Tibial nerve (tissue), 4 donors: ENCODE results near the gene CDK6. TPM values are rescaled to one million over a fixed set of nuclear protein-coding genes. Genes with fewer than 3 reads are reported as not detected.

Experiments used
- DNase-seq, 2 donors: peaks; one replicate each; pipeline ENCODE4 v3.0.0-alpha.2; 2019; ENCODE audit warnings: low spot score in 2 of 2
- H3K27ac ChIP-seq, 4 donors: fragments of 200-600 bp; sonication (generic) in 3 of 4; one replicate each; pipeline ENCODE4 v1.5.1; 2017 to 2019; ENCODE audit warnings: mild to moderate bottlenecking in 1 of 4
- H3K27me3 ChIP-seq, 2 donors: fragments of 200-600 bp; sonication (generic) in 1 of 2; one replicate each; pipeline versions ENCODE4 v1.5.1 to v1.6.0; 2017 to 2019
- H3K36me3 ChIP-seq, 3 donors: fragments of 200-600 bp; sonication (generic); one replicate each; pipeline ENCODE4 v1.5.1; 2018 to 2019
- H3K4me1 ChIP-seq, 4 donors: fragments of 200-600 bp; sonication (generic) in 3 of 4; one replicate each; pipeline ENCODE4 v1.5.1; 2017 to 2019
- H3K4me3 ChIP-seq, 4 donors: fragments of 200-600 bp; sonication (generic) in 3 of 4; one replicate each; pipeline ENCODE4 v1.5.1; 2017 to 2019; ENCODE audit warnings: mild to moderate bottlenecking in 1 of 4, moderate library complexity in 1 of 4
- H3K9me3 ChIP-seq, 4 donors: fragments of 200-600 bp; sonication (generic) in 3 of 4; one replicate each; pipeline ENCODE4 v1.5.1; 2017 to 2019
- EP300 ChIP-seq, 2 donors: sonication (generic); formaldehyde crosslinking; IDR thresholded peaks; one replicate each; pipeline ENCODE4 v1.6.1; 2017; ENCODE audit warnings: antibody characterized with exemption in 2 of 2, mild to moderate bottlenecking in 1 of 2
- POLR2A ChIP-seq, 2 donors: fragments of 450-650 bp; IDR thresholded peaks; one replicate each; pipeline ENCODE4 v1.6.1; 2017; ENCODE audit warnings: antibody characterized with exemption in 2 of 2, mild to moderate bottlenecking in 2 of 2, moderate library complexity in 2 of 2
- WGBS, 2 donors: methylation state at CpG; one replicate each; pipeline ENCODE4 v1.1.5; 2018; 5-methylcytosine and 5-hydroxymethylcytosine counted together
- total RNA-seq, 4 donors: library from RNA; depleted of rRNA; stranded (reverse); fragments of >200 nt; gene quantifications; one replicate each; pipeline ENCODE4 v1.1.0, GENCODE V29; 2016
- TF ChIP-seq, protein P1 (sequence below), 5 experiments: fragments of 200-600 bp in 3 of 5; fragments of 450-650 bp in 2 of 5; sonication (generic) in 3 of 5; IDR thresholded peaks; one replicate each; pipeline ENCODE4 v1.5.1; 2016 to 2019; ENCODE audit warnings: antibody characterized with exemption in 5 of 5, mild to moderate bottlenecking in 3 of 5, moderate library complexity in 2 of 5

Gene CDK6
- total RNA-seq, 4 donors from 2014 or later: 14.4 to 45.4 (median 26.6) TPM

DNA sequence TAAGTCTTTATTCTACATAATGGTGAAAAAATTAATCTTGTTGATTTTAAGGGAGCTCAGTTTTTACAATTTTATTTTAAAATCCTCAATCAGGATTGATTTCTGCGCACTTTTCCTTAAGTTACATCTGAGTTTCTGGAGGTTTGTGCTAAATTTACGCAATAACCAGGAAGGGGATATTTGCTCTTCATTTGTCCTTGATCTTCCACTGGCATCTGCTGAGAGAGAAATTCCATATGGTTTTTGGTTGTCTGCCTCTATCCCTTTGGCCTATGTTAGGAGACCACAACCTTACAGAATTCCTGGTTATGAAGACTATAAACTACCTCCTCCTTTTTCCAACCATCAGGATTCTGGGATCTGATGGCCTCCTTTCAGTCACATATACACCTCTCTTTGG lies 20.1 kb upstream of the CDK6 start:
- TF ChIP-seq, protein P1, sequence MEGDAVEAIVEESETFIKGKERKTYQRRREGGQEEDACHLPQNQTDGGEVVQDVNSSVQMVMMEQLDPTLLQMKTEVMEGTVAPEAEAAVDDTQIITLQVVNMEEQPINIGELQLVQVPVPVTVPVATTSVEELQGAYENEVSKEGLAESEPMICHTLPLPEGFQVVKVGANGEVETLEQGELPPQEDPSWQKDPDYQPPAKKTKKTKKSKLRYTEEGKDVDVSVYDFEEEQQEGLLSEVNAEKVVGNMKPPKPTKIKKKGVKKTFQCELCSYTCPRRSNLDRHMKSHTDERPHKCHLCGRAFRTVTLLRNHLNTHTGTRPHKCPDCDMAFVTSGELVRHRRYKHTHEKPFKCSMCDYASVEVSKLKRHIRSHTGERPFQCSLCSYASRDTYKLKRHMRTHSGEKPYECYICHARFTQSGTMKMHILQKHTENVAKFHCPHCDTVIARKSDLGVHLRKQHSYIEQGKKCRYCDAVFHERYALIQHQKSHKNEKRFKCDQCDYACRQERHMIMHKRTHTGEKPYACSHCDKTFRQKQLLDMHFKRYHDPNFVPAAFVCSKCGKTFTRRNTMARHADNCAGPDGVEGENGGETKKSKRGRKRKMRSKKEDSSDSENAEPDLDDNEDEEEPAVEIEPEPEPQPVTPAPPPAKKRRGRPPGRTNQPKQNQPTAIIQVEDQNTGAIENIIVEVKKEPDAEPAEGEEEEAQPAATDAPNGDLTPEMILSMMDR (IDR thresholded peaks at IDR 0.05): no peak
- no peak for TF ChIP-seq POLR2A (IDR thresholded peaks at IDR 0.05)
- TF ChIP-seq EP300 (IDR thresholded peaks at IDR 0.05): no peak
- WGBS, 2 donors: 89 to 97% methylated on average over 2 of the region's 2 CpGs

DNA sequence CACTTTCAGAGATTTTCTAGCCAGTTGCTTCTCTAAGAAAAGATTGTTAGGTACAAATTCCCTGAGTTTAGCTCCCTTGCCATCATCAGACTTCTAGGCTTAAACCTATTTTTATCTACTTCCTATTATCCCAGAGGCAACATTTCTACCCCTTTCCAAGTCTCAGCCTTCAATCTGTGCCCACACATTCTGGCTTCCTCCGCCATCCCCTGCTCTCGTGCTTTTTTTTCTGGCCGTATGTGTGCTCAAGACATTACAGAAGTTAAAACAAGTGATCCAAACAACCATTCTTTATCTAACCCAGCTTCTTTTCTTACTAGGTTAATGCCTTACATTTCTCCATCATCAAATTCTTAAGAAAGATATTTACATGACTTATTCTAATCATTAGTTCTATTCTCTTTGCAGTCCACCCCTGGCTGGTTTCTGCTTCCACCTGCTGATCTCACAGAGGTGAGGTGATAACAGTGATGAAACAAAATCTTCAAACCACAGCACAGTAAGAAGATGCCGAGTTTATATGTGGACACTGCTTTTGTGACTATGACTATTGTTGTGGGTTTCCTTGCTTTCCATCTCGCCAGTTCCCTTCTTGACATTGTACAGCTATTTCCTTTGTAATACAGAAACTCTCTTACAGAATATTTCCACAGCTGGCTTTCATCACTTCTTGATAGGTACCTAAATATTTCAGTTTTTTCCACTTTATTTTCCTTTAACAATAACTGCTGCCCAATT lies 18.3 kb upstream of the CDK6 start:
- no peak for DNase-seq
- Histone ChIP-seq H3K4me3 (no peak overlapping the region), H3K27ac (no peak overlapping the region), H3K36me3 (no peaks in the 10 kb centered on the region), H3K9me3 (no peaks in the 10 kb centered on the region), H3K4me1 (no peaks in the 10 kb centered on the region), H3K27me3 (no peaks in the 10 kb centered on the region)
- TF ChIP-seq POLR2A (IDR thresholded peaks at IDR 0.05) (no peak), EP300 (IDR thresholded peaks at IDR 0.05) (no peak)
- TF ChIP-seq, protein P1 (IDR thresholded peaks at IDR 0.05): no peak
- 45 to 48% methylated on average over 5 of the region's 5 CpGs for WGBS, 2 donors

More for the DNA sequence above, 20.1 kb upstream of the CDK6 start:
- Histone ChIP-seq H3K4me1 (no peaks in the 10 kb centered on the region), H3K4me3 (no peak overlapping the region), H3K27ac (no peak overlapping the region), H3K36me3 (no peaks in the 10 kb centered on the region), H3K9me3 (no peaks in the 10 kb centered on the region), H3K27me3 (no peaks in the 10 kb centered on the region)
- DNase-seq: no peak

DNA sequence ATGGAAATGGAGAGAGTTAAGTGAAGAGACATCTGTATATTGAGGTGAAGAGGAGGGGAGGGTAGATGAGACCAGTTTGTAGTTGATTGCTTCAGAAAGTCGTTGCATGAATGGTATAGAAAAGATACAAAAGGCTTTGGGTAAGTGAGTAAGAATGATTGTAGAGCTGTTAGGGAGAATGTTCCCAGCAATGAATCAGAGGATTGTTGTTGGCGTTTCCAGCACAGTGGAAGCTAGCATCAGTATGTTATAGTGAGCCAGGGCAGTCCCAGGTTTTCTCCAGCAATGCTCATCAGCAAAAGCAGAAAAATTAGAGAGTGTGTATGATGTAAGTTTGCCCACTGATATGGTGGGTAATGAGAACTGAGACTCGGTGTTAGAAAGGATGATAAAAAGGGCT lies 15.4 kb upstream of the CDK6 start:
- DNase-seq: no peak
- WGBS, 2 donors: 56 to 68% methylated on average over 3 of the region's 3 CpGs

DNA sequence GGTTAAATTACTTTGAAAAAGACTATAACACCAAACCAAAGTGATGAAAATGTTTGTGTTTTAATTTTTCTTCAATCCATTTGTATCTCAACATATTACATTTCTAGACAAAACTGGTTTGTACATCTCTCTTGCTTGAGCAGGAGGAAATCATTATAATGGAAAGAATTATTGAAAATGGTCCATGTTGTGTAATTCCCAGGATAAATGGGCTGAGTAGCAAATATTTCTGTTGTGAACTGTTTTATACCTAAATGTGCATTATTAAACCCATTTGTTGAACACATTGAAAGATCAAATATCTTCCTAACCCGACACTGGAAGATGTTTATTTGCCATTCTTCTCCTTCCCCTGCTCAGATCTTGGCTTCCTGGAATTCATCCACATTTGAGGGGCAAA lies 14.1 kb upstream of the CDK6 start:
- Histone ChIP-seq H3K27ac (no peak overlapping the region), H3K27me3 (no peaks in the 10 kb centered on the region), H3K4me3 (no peak overlapping the region), H3K9me3 (no peaks in the 10 kb centered on the region), H3K4me1 (no peaks in the 10 kb centered on the region), H3K36me3 (no peaks in the 10 kb centered on the region)
- WGBS, 2 donors: 65 to 69% methylated on average over 1 of the region's 1 CpG
- DNase-seq: no peak
- TF ChIP-seq EP300 (IDR thresholded peaks at IDR 0.05) (no peak), POLR2A (IDR thresholded peaks at IDR 0.05) (no peak)
- TF ChIP-seq, protein P1 (IDR thresholded peaks at IDR 0.05): no peak

More for the DNA sequence above, 15.4 kb upstream of the CDK6 start:
- Histone ChIP-seq H3K4me1 (no peaks in the 10 kb centered on the region), H3K9me3 (no peaks in the 10 kb centered on the region), H3K27ac (no peak overlapping the region), H3K4me3 (no peak overlapping the region), H3K36me3 (no peaks in the 10 kb centered on the region), H3K27me3 (no peaks in the 10 kb centered on the region)
- no peak for TF ChIP-seq POLR2A (IDR thresholded peaks at IDR 0.05)
- no peak for TF ChIP-seq EP300 (IDR thresholded peaks at IDR 0.05)
- TF ChIP-seq, protein P1 (IDR thresholded peaks at IDR 0.05): no peak

DNA sequence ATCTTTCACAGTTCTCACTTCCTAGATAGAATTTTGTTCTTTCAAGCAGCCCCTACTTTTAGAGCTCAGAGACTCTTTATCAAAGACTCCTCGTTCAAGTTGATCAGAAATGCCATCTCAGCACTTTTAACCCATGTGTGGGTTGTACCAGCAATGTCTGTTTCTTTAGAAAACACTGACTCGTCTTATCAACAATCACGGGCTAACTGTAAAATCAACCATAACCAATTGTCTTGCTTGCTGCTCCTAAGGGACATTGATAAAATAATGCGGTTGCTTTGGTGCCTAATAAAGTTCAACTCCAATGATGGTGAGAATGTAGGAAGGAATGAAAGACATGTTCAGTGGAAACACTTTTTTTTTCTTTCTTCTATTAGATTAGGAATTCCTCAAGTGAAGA lies 12.9 kb upstream of the CDK6 start:
- Histone ChIP-seq H3K4me3 (no peak overlapping the region), H3K4me1 (no peaks in the 10 kb centered on the region), H3K27me3 (no peaks in the 10 kb centered on the region), H3K9me3 (no peaks in the 10 kb centered on the region), H3K27ac (no peak overlapping the region), H3K36me3 (no peaks in the 10 kb centered on the region)
- DNase-seq: no peak
- no peak for TF ChIP-seq POLR2A (IDR thresholded peaks at IDR 0.05)
- TF ChIP-seq, protein P1 (IDR thresholded peaks at IDR 0.05): no peak
- TF ChIP-seq EP300 (IDR thresholded peaks at IDR 0.05): no peak
- WGBS, 2 donors: 38 to 44% methylated on average over 4 of the region's 4 CpGs
